Activated CD4-positive, alpha-beta T cell treated with anti-CD3 and anti-CD28 coated beads, Interleukin-2, amount 50 U/mL, for 4 hours (primary cell): Measurements from ENCODE around the gene FEV.
A peak's percentile ranks its signal among the peaks of the same experiment; 100 is the strongest.

Experiments used
- DNase-seq, 2 experiments: peaks; one replicate each; pipeline ENCODE4 v3.0.0-alpha.2; 2020

FEV gene

DNA sequence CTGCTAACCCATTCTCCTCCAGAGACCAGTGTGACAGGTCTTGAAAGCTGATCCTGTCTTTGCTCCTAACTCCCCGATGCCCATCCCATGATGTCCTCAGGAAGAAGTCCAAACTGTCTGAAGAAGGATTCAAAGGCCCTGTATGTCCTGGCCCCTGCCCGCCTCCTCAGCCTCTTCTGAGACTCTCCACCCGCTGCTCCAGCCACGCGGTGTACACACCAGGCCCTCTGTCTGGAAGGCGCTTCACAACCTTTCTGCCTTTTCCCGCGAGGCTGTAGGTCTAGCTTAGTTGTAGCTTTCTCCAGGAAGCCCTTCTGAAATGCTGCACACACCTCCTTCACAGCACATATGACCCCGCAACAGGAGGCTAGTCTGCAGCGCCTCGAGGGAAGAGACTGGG is 31.7 kb upstream of the FEV start:
- no peak for DNase-seq

DNA sequence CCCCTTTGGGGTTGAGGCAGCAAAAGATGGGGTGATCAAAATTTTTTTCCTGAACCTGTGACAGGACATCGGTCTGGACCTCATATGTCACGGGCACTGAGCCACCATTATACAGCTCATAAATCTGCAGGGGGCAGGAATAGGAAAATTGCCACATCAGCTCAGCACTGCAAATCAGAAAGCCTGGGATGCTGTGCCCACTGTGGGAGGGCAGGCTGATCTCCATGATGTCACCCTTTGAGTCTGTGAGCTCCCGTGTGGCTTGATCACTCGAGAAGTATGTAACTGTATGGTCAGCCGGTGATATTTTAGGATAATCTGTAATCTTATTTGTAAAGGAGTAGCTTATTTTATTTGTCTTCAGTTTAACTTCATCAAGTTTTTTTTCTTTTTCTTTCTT is 25.9 kb upstream of the FEV start:
- no peak for DNase-seq

DNA sequence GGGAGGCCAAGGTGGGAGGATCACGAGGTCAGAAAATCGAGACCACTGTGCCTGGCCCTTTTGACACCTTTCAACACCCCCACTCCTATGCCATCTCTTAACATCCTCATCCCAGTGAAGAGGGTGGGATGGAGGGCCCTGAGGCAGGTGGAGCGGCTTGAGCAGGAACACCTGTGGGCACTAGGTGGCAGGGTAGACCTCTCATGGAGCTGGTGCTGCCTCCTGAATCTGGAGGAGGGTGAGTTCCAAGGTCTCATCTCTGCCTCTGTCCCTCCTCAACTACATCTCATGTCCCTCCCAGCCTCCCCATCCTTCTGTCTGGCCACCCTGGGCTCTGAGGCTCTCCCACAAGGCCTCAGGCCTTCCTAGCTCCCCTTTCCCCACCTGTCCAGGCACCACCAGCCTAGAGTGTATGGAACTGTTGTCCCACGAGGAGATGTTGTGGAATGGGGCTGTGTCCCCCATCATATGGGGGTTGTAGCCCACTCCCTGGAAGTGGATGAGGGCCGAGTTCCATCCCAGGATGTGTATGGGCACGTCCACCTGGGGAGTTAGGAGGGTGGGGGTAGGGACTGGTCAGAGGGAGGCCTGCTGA is 25.3 kb upstream of the FEV start:
- no peak for DNase-seq

DNA sequence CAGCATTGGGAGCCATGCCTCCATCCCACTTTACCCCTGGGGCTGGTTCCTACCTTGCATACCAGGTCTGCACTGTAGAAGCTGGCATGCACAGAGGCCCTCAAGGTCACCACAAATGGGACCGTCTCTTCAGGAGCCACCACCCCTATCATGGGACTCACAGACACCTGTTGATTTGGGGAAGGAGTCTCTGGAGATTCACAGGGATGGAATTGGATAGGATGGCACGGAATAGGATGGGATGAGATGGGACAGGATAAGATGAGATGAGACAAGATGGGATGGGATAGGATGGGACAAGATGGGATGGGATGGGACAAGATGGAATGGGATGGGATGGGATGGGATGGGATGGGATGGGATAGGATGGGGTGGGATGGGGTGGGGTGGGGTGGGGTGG is 24.3 kb upstream of the FEV start:
- DNase-seq: no peak

DNA sequence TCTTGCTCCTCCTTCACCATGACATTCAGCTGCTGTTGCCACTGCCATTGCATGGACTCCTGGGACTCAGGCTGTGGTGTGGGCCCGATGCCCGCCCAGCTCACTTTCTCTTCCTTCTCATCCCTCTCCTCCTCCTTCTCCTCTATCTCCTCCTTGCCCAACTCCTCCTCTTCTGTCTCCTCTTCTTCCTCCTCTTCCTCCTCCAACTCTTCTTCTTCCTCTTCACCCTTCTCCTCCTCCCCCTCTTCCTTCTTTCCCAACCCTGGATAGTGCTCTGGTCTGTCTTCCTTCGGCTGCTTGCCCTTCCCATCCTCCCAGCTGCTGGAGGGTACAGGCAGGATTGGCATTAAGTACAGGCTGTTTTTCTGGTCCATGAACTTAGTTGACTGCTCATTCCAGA is 19.0 kb upstream of the FEV start:
- no peak for DNase-seq

DNA sequence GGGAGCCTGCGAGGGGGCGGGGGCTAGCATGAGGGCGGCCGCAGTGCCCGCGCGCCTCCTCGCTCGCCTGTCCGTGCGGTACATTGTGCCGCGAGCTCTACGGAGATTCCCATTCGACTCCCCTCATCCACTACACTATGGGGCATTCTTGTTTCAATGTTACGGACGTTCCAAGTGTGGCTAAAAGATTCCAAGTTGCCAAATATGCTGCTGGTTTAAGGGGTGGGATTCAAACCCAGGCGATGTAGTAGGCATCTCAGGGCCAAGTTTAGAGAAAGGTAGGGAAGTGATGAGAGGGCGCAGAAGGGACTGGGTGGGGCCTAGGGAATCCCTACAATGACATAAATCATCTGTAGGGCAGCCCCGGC is 18.3 kb upstream of the FEV start:
- no peak for DNase-seq

DNA sequence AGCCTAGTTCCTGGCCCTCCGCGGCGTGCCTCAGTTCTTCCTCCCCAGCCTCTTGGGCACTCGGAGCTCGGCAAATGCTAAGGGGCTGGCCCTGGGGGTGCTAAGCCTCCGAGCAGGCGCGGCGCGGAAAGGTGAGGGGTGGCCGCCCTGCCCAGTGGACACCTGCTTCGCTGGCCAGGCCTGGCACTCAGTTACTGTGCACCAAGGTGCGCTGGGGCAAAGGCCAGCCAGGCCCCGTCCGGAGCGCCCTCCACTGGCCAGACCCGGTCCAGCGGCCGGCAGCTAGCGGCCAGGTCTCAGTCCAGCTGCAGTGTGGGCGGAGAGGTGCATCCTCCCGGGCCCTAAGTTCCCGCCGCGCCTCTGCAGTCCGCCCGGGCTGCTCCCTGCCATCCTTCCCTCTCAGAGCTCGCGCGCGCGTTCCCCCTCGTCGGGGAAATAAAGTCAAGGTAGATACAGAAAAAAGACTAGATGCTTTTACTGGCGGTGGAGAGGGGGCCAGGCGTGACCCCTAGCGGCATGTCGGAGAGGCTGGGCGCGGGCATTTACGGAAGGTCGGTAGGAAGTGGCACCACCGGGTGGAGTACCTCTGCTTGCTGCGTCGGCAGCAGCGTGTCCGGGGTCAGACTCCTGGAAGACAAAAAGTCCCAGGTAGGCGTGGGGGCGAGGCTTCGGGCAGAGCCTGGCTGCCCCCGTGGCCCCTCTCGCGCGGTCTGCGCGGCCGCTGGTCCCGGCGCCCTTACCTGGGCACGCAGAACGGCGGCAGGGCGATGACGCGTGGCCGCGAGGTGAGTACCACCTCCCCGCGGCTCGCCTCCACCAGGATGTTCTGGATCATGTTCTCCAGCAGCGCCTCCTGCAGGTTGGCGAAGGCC is 17.6 kb upstream of the FEV start:
- DNase-seq: peak in 1 of 2 experiments; percentile 28

DNA sequence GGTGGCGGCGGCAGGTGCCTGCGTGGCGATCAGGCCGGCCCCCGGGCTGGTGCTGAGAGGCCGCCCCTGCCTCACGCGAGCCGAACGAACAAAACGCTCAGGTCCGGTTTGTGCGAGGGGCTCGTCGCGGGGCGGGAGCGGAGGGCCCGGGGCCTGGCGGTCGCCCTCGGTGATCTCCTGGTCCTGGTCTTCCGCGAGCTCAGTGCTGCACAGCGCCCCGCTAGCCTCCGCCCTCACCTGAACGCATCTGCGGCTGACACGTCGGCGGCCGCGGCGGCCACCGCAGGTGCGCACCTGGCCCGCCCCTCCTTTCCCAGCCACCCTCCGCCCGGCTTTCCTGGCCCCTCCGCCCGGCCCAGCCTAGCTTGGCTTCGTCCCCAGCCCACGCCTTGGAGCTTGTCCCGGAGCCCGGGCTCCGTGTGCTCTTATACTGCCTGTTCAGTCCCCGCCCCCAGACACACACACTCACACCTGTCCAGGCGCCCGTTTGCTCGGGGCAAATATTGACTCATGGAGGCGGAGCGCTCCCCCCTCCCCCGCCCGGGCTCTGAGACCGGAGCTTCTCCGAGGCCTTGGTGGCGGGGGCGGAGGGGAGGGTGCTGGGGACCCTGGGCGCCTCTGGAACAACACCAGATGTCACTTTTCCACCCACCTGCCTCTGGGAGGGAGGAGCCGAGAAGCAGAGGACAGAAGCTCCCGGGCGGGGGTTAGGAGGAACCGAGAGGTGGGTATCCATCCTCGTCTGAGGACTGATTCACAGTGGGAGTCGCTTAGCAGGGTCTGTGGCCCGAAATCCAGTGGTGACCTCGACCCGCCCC is 16.8 kb upstream of the FEV start:
- DNase-seq: peak; percentile 53 to 56

DNA sequence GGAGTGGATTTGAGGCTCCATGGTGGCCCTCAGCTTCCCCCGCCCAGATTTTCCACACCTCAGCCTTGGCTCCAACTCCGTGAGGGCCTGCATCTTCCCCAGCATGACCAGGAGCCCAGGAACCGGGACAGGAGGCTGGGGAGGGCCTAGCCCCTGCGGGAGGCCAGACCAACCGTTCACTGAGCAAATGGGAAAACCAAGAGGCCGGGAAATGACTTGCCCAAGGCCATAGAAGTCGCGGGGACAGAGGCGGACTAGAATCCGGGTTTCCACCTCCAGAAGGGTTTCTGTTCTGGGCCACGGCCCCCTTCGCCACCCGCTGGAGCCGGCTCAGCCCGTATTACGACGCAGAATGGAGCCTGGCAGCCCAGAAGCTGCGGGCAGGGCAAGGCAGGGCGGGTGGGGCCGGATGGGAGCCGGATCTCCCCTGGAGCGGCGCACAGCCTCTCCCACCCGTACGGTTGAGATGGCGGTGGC is 16.2 kb upstream of the FEV start:
- DNase-seq: no peak

DNA sequence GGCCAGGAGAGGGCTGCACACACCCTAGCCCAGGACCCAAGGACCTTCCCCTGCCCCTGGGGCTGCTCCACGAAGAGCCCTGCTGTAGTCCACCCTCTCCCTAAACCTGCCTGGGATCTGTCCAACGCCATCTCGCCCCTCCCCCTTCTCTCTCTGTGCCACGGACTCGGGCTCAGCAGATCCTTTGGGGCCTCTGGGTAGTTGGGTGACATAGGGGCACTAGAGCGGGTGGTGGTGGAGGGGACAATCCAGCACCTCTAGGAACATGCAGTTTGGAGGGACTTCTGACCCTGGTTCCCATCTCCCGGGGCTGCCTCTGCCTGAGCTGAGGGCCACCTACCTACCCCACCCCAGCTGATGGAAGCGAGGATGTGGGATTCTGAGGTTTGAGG is 15.6 kb upstream of the FEV start:
- DNase-seq: no peak

DNA sequence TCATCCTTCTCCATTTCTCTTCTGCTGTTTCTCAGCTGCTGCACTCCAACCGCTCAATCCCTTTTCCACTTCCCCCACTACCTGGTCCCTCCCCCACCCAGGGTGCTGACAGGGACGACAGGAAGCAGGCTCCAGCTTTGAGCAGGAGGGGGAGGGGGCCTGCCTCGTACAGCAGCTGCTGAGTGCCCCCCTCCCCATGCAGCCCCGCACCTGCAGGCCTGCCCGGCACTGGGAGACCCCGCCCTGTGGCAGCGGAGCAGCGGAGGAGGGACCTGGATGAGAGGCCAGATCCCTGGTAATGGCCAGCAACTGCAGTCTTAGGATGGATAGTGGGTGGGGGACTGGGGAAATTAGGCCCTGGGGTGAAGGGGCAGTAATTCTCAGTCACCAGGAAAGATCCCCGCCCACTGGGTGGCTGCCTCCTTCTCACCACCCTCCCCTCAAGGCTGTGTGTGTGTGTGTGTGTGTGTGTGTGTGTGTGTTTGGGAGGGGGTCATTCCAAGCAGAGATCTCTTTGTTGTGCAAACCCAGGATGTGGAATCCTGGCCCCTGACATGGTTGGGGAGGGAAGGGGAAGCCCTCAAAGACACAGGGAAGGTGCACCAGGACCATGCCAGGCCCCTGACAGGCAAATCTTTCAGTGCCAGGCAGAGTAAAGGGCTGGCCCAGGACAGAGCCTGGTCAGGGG is 15.0 kb upstream of the FEV start:
- no peak for DNase-seq

DNA sequence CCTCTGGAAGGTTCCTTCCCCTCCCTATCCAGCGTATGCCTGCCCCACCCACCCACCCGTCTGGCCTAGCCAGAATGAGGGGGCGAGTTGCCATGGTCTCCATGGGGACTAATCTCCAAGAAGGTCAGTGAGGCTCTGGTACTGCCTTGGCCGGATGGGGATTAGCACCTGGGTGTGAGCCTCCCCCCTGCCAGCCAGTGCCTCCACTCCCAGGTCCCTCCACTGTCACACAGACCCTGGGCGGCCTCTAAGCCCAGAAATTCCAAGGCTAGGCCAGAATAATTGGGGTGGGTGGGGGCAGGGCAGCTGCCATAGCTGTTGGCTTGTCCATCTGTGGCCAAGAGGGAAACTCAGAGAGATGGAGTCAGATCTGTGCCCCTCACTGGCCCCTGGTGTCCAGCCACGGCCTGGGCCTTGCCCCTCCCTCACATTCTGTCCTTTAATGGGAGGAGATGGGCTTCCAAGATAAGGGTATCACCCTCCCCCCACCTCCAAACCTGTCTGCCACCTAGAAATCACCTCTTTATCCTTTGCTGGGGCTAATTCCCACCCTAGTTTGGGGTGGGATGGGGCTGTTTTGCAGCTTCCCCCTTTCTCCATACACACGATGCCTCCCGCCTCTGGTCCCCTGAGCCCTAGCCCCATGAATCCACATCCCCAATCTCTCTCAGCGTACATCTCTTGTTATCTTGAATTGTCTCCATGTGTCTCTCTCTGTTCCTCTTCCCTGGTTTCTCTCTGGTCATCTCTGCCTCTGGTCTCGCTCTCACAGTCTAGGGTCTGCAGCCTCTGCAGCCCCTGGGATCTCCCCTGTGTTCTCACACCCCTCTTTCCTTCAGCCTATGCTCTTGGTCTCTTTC is 14.3 kb upstream of the FEV start:
- DNase-seq: no peak

DNA sequence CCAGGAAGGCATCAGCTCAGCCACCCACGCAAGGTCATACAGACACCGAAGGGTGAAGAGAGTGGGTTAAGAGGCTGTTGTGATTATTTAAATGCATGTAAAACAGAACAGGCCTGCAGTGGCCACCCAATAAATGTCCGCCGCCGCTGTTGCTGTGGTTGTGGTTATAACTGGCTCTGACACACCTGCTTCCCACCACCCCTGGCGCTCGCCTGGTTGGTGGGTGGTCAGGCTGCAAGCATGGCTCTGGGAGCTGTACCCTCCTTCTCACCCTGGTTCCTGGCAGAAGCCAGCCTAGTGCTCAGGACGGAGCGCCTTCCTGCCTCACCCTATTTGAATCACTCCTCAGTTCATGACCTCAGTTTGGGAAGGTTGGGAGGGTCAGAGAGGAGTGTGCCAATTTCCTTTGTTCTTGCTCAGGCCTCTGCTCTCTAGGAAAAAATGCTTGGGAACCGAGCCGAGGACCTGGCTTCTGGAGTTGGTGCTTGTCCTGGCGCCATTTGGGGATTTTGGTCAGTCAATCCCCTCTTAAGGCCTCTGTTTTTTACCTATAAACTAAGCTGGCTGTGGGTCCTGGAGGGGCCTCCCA is 13.5 kb upstream of the FEV start:
- DNase-seq: no peak

DNA sequence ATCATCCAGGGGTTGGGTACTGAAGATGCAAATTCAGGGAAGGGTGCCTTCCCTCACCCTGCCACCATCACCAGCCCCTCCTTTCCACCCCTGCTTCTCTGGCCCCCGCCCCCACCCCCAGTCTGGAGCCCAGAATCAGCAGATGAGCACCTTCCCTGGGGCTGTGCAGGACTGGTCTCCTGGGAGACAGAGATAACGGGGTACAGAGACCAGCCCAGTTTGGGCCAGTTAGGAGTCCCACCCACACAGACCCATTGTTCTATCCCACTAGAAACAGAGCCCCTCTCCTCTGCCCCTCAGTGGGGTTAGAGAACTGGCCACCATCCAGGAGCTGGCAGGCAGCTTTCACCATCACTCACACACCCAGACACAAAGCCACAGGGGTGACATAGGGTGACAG is 12.7 kb upstream of the FEV start:
- DNase-seq: no peak

DNA sequence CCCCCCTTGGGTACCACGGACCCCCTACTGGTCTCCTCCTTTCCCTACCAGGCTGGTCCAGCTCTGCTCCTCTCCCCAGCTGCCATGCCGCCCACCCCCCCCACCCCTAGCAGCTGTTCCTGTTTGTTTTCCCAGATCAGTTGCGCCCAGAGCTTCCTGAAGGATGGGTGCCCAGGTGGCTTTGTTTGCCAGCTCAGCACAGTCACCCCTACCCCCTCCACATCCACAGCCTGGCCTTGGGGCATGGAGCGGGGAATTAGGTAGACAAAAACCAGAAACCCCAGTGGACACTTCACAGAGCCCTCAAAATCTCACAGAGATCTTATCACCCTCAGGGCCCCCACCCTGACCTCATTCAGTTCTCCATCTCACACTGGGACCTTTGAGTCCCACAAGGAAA is 12.0 kb upstream of the FEV start:
- no peak for DNase-seq

DNA sequence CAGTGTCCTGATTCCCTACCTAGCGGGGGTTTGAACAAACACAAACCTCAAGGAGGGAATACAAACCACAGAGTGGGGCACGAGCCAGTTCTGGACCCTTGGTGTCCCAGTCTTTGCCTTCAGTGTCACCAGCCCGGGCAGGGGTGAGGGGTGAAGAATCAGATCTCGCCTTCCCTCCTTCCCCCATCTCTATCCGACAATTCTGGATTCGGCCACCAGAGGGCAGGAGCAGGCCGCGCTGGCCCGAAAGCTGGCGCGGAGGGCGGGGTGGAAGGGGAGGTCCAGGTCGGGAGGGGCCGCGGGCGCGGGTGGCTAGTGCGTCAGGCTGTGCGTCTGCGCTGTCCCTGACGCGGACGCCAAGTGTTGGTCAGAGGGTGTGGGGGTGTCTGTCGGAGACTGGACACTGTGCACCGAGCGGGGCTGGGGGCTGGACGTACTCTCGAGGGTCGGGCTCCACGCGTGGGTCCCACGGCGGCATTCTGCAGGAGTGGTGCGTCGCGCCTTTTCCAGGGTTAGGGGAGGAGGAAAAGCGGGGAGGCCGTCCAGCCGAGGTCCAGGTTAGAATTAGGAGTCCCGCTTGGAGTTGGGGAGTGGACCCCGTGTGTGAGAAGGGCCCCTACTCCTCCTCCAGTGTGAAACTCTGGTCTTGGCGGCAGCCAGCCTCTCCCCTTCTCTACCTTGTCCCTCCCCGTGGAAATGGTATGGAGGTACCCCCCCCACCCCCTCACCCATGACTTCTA is 11.2 kb upstream of the FEV start:
- peak; percentile 74 to 79 for DNase-seq

DNA sequence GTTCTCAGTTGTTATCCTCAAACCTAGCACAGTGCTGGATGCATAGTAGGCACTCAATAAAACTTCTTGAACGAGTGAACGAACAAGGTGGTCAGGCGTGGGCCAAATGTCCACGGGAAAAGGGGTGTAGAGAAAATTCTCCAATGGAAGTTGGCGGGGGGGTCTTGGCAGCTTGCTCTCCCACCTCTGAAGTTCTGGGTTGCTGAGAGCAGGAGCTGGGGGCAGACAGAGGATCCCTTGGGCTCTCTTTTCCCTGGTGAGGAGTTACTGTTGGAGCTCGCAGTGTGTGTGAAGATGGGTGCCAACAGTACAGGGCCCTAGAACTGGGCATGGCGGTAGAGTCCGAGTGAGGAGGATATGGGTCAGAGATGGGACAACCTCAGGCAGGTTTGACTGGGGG is 10.6 kb upstream of the FEV start:
- no peak for DNase-seq

DNA sequence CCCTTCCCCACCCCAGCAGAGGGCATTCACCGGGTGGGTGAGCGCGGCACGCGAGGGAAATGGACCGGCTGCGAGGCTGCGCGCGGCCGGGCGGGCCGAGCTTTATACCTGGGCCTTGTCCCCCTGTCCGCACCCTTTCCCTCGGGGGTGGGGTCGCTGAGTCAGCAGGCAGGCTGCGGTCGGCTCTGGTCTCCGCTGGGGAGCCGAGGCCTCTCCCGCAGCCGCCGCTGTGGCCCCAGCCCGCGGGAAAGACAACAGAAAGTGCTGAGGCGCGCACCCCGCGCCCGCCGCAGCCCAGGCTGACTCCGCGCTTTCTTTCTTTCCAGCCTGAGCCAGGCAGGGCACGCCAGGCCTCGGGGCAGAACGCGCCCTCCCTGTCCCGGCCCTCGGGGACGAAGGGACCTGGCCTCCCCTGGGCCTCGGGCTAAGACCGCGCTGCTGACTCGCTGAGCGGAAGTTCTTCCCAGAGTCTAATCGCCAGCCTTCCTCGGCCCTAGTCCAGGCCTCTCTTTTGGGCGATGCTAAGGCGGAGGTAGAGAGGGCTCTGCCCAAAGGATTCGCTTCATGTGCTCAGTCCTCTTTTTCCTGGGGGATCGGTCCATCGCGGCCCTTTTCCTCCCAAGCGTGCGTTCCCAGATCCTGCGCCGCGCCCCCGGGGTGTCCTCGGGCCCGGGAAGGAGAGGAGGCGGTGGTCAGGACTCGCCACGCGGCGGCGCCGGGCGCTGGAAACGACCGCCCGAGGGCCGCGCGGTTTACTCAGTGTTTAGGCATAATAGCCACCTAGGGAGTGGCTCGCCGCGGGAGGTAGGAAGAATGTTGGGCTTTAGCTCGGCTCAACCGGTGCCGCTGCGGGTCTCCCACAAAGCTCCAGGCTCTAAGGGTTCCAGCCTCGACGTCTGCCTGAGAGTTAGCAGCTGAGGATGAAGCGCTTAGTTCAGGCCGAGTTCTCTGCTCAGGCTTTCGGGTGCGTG is 8.6 kb upstream of the FEV start, which contains the start of gene CRYBA2:
TSS of gene CRYBA2 (minus strand) at position 78 of the 971 bp plus-strand sequence. CDS start 246 bp downstream, outside the sequence.
- no peak for DNase-seq

DNA sequence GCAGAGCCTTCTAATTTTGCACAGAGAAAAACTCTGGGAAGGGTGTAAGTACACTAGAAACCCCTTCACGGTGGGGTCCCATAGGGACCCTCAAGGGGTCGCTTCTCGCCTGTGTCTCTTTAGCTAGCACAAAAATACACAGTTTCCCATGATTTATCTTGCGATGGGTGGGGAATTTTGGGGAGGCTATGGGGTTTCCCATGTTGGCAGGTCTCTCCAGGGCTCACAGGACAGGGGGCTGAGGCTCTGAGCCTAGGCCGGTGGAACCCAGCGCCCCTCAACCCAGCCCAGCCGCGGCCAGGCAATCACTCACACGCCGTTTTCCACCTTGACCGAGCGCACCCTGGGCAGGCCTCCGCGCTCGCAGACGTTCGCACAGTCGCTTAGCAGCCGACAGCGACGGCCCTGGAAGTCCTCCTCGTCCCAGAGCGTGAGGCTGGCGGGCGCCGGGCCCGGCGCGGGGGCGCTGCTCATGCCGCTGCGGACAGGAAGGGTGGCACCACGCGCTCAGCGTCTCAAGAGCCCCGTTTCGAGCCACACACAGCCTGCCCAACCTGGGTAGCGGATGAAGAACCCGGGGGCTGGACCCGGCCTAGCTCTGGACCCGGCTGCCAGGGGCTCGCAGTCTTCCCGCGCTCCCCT is 7.8 kb upstream of the FEV start:
- DNase-seq: no peak
